H9 (cell line): ENCODE data around the gene TEX261. TPM values are rescaled to one million over a fixed set of nuclear protein-coding genes. Genes with fewer than 3 reads are reported as not detected.

ENCODE experiments used
- DNase-seq: peaks from one replicate; pipeline ENCODE4 v3.0.0-alpha.2; 2017
- H2AFZ ChIP-seq: one replicate; pipeline ENCODE4 v1.6.1; 2013; ENCODE audit warnings: mild to moderate bottlenecking, low read length, control low read depth, moderate library complexity
- H2AK5ac ChIP-seq: 2 replicates; pipeline ENCODE4 v1.6.1; 2013; ENCODE audit warnings: low read length, control low read depth, mixed read lengths; ENCODE audit not compliant: insufficient read length
- H2BK120ac ChIP-seq: one replicate; pipeline ENCODE4 v1.6.1; 2013; ENCODE audit warnings: low read depth, mild to moderate bottlenecking, low read length, control low read depth, inconsistent platforms; ENCODE audit not compliant: poor library complexity, severe bottlenecking
- H2BK12ac ChIP-seq: 2 replicates; pipeline ENCODE4 v1.6.1; 2013; ENCODE audit warnings: low read length, control low read depth, mixed read lengths, low read depth; ENCODE audit not compliant: insufficient read length
- H2BK15ac ChIP-seq: 2 replicates; pipeline ENCODE4 v1.6.1; 2013; ENCODE audit warnings: low read depth, low read length, control low read depth
- H2BK20ac ChIP-seq: one replicate; pipeline ENCODE4 v1.6.1; 2013; ENCODE audit warnings: low read depth, mild to moderate bottlenecking, low read length, control low read depth, inconsistent platforms; ENCODE audit not compliant: poor library complexity, severe bottlenecking
- H2BK5ac ChIP-seq: 2 replicates; pipeline ENCODE4 v1.6.1; 2013; ENCODE audit warnings: low read length, control low read depth, mixed read lengths; ENCODE audit not compliant: insufficient read length
- H3K14ac ChIP-seq: 2 replicates; pipeline ENCODE4 v1.6.1; 2013; ENCODE audit warnings: low read length, control low read depth; ENCODE audit not compliant: insufficient read depth
- H3K18ac ChIP-seq: 2 replicates; pipeline ENCODE4 v1.6.1; 2013; ENCODE audit warnings: low read depth, mild to moderate bottlenecking, mixed read lengths, low read length, control low read depth; ENCODE audit not compliant: insufficient read length
- H3K23ac ChIP-seq: 2 replicates; pipeline ENCODE4 v1.6.1; 2013; ENCODE audit warnings: low read length, control low read depth, mixed read lengths, low read depth; ENCODE audit not compliant: insufficient read length
- H3K23me2 ChIP-seq: 2 replicates; pipeline ENCODE4 v1.6.1; 2013; ENCODE audit warnings: low read depth, mild to moderate bottlenecking, mixed read lengths, low read length, control low read depth; ENCODE audit not compliant: insufficient read length, poor library complexity, severe bottlenecking
- H3K27ac ChIP-seq: 2 replicates; pipeline ENCODE4 v1.5.1; 2013; ENCODE audit warnings: low read length, control low read depth, mixed read lengths, low read depth; ENCODE audit not compliant: insufficient read length
- H3K27me3 ChIP-seq: 2 replicates; pipeline ENCODE4 v1.6.1; 2013; ENCODE audit warnings: low read length, control low read depth, inconsistent platforms; ENCODE audit not compliant: insufficient read depth
- H3K4ac ChIP-seq: 2 replicates; pipeline ENCODE4 v1.6.1; 2013; ENCODE audit warnings: low read depth, mild to moderate bottlenecking, control low read depth, inconsistent platforms, low read length, moderate library complexity
- H3K4me1 ChIP-seq: 2 replicates; pipeline ENCODE4 v1.6.1; 2013; ENCODE audit warnings: low read length, control low read depth, inconsistent platforms; ENCODE audit not compliant: insufficient read depth
- H3K4me2 ChIP-seq: 2 replicates; pipeline ENCODE4 v1.6.1; 2013; ENCODE audit warnings: low read length, control low read depth, mixed read lengths; ENCODE audit not compliant: insufficient read length, insufficient read depth
- H3K56ac ChIP-seq: 2 replicates; pipeline ENCODE4 v1.6.1; 2013; ENCODE audit warnings: low read depth, mild to moderate bottlenecking, mixed read lengths, low read length, control low read depth; ENCODE audit not compliant: insufficient read length
- H3K79me1 ChIP-seq: 2 replicates; pipeline ENCODE4 v1.6.1; 2013; ENCODE audit warnings: low read depth, mild to moderate bottlenecking, moderate library complexity, low read length, control low read depth, inconsistent platforms; ENCODE audit not compliant: insufficient read depth, poor library complexity, severe bottlenecking
- H3K79me2 ChIP-seq: 2 replicates; pipeline ENCODE4 v1.6.1; 2013; ENCODE audit warnings: low read length, control low read depth, inconsistent platforms; ENCODE audit not compliant: insufficient read depth
- H3K9ac ChIP-seq: 2 replicates; pipeline ENCODE4 v1.6.1; 2013; ENCODE audit warnings: low read length, control low read depth, mixed read lengths; ENCODE audit not compliant: insufficient read length; ENCODE audit errors: extremely low read depth
- H3K9me3 ChIP-seq: one replicate; pipeline ENCODE4 v1.6.1; 2013; ENCODE audit warnings: low read depth, low read length, inconsistent platforms; ENCODE audit not compliant: control insufficient read depth
- H3T11ph ChIP-seq: one replicate; pipeline ENCODE4 v1.6.1; 2013; ENCODE audit warnings: mild to moderate bottlenecking, low read length, control low read depth, inconsistent platforms
- H4K20me1 ChIP-seq: one replicate; pipeline ENCODE4 v1.6.1; 2013; ENCODE audit not compliant: control insufficient read depth, insufficient read length, insufficient read depth
- H4K5ac ChIP-seq: 2 replicates; pipeline ENCODE4 v1.6.1; 2013; ENCODE audit warnings: low read depth, mild to moderate bottlenecking, mixed read lengths, low read length, control low read depth; ENCODE audit not compliant: insufficient read length
- H4K8ac ChIP-seq: replicated peaks from 2 replicates; pipeline ENCODE4 v1.6.1; 2013; ENCODE audit warnings: low read length, control low read depth, mixed read lengths, low read depth; ENCODE audit not compliant: insufficient read length
- H4K91ac ChIP-seq: 2 replicates; pipeline ENCODE4 v1.6.1; 2013; ENCODE audit warnings: low read depth, mild to moderate bottlenecking, moderate library complexity, mixed read lengths, low read length, control low read depth; ENCODE audit not compliant: insufficient read length
- H3K27ac Mint-ChIP-seq, 3 experiments: 2 replicates in 2 of 3; 3 replicates in 1 of 3; pipeline ENCODE4 v1.8.0; 2020 to 2021; ENCODE audit warnings: mixed read lengths in 3 of 3, mild to moderate bottlenecking in 1 of 3, moderate library complexity in 1 of 3
- H3K27me3 Mint-ChIP-seq: 2 replicates; pipeline ENCODE4 v1.8.0; 2021; ENCODE audit warnings: low read depth, mild to moderate bottlenecking, moderate library complexity, mixed read lengths
- H3K36me3 Mint-ChIP-seq, 3 experiments: 2 replicates in 2 of 3; 3 replicates in 1 of 3; pipeline ENCODE4 v1.8.0; 2020 to 2021; ENCODE audit warnings: low read depth in 3 of 3, mixed read lengths in 3 of 3; ENCODE audit not compliant: insufficient read depth in 1 of 3
- H3K4me1 Mint-ChIP-seq, 2 experiments: 2 replicates each; pipeline ENCODE4 v1.8.0; 2020; ENCODE audit warnings: mixed read lengths in 2 of 2
- H3K4me3 Mint-ChIP-seq, 2 experiments: 2 replicates in 1 of 2; 3 replicates in 1 of 2; pipeline ENCODE4 v1.8.0; 2020 to 2021; ENCODE audit warnings: mild to moderate bottlenecking in 2 of 2, mixed read lengths in 2 of 2, moderate library complexity in 1 of 2
- H3K9me3 Mint-ChIP-seq, 2 experiments: 2 replicates in 1 of 2; 3 replicates in 1 of 2; pipeline ENCODE4 v1.8.0; 2020; ENCODE audit warnings: mild to moderate bottlenecking in 2 of 2, mixed read lengths in 2 of 2, moderate library complexity in 1 of 2
- WGBS: extraction: QIAGEN DNeasy Blood & Tissue Kit; methylation state at CpG from one replicate; pipeline ENCODE4 v1.1.7; 2013; ENCODE audit warnings: missing lambda C conversion rate, low lambda C conversion rate, mixed read lengths; ENCODE audit not compliant: insufficient read length; ENCODE audit errors: extremely low coverage; 5-methylcytosine and 5-hydroxymethylcytosine counted together
- total RNA-seq: library from RNA; stranded (reverse); gene quantifications from 2 replicates; pipeline ENCODE4 v1.2.1, GENCODE V29; 2021
- TF ChIP-seq, protein P1 (sequence below): fragments of 200-600 bp; sonication (generic); conservative IDR thresholded peaks from 3 replicates; pipeline ENCODE4 v1.8.0; 2021; ENCODE audit warnings: antibody characterized with exemption, mild to moderate bottlenecking

Gene TEX261
- total RNA-seq, 1 experiment from 2014 or later: 19.2 TPM

DNA sequence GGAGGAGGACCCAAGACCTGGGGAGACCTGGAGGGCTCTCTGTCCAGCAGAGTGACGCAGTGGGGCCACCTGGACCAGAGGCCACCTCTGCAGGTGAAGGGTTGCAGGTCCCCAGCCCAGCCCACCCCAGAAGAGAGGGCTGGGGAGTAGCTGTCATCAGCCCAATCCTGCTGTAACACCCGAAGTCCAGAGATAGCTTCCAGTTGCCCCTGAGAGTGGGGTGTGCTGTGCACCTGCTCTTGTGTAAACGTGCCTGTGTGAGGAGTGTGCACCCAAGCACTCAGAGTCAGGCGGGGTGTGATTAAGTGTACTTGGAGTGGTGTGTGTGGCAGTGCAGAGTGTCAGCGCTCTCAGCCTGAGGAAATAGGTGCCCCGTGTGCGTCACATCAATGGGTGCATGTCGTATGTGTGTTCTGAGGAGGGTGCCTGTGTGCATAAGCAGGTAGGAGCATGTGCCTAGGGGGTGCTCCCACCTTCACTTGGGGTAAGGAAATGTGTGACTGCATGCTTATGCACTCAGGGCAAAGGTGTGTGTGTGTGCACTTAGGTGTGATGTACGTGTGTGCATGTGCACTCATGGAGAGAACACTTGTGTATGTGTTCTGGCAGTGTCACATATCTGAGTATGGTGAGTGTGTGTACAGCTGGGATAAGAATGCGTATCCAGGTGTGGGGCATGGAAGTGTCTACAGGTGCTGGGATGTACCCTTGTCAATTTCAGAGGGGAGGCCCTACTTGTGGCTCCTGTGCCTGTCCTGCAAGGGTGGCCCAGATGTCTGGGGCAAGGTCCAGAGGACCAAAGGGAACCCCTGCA lies 58.3 kb downstream of the TEX261 start:
- Histone ChIP-seq H3K4ac (no peak overlapping the region), H3K4me2 (no peak overlapping the region), H3T11ph (no peak overlapping the region), H3K14ac (no peak overlapping the region), H3K79me2 (no peaks in the 10 kb centered on the region), H3K23me2 (peaks cover 4% of the 10 kb centered on the region), H2BK15ac (no peak overlapping the region), H2AFZ (no peak overlapping the region), H3K18ac (no peak overlapping the region), H4K5ac (no peak overlapping the region), H2BK12ac (no peak overlapping the region), H4K20me1 (no peaks in the 10 kb centered on the region), H3K9ac (no peak overlapping the region), H3K23ac (no peak overlapping the region), H2BK120ac (no peak overlapping the region), H4K91ac (no peak overlapping the region), H3K27ac (no peak overlapping the region), H2AK5ac (no peak overlapping the region), H3K27me3 (peaks cover 9% of the 10 kb centered on the region; the same call in 1 of the 2 replicates), H4K8ac (no peak overlapping the region), H2BK20ac (no peak overlapping the region), H2BK5ac (no peak overlapping the region), H3K56ac (no peak overlapping the region), H3K9me3 (no peaks in the 10 kb centered on the region), H3K79me1 (no peaks in the 10 kb centered on the region), H3K4me1 (peaks cover 9% of the 10 kb centered on the region; the same call in 1 of the 2 replicates)
- DNase-seq: peak; percentile 20
- Mint-ChIP-seq H3K27ac (no peak overlapping the region), H3K9me3 (no peaks in the 10 kb centered on the region; a peak in 2 of 5 replicates), H3K27me3 (peaks cover 67% of the 10 kb centered on the region), H3K36me3 (no peaks in the 10 kb centered on the region; a peak in 1 of 7 replicates), H3K4me3 (peak overlapping the region in 1 of 2 experiments; percentile 27; a peak in 1 of 5 replicates), H3K4me1 (peaks cover 37 to 61% of the 10 kb centered on the region in 2 experiments)
- no CpG with 5 or more reads among the region's 10 CpGs for WGBS
- TF ChIP-seq, protein P1, sequence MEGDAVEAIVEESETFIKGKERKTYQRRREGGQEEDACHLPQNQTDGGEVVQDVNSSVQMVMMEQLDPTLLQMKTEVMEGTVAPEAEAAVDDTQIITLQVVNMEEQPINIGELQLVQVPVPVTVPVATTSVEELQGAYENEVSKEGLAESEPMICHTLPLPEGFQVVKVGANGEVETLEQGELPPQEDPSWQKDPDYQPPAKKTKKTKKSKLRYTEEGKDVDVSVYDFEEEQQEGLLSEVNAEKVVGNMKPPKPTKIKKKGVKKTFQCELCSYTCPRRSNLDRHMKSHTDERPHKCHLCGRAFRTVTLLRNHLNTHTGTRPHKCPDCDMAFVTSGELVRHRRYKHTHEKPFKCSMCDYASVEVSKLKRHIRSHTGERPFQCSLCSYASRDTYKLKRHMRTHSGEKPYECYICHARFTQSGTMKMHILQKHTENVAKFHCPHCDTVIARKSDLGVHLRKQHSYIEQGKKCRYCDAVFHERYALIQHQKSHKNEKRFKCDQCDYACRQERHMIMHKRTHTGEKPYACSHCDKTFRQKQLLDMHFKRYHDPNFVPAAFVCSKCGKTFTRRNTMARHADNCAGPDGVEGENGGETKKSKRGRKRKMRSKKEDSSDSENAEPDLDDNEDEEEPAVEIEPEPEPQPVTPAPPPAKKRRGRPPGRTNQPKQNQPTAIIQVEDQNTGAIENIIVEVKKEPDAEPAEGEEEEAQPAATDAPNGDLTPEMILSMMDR: no peak

Other genes starting within 250 kb of the TEX261 start
- gene ADD2, start 226.7 kb downstream of the TEX261 start, total RNA-seq: 124 TPM in 2 replicates
- gene FIGLA, start 204.2 kb downstream of the TEX261 start, total RNA-seq: not detected in 2 replicates
- not detected in 2 replicates for gene CLEC4F, start 174.3 kb downstream of the TEX261 start, total RNA-seq
- not detected in 2 replicates for gene CD207, start 159.1 kb downstream of the TEX261 start, total RNA-seq
- gene VAX2, start 94.3 kb downstream of the TEX261 start, total RNA-seq: not detected in 2 replicates
- gene ATP6V1B1, start 59.0 kb downstream of the TEX261 start, total RNA-seq: not detected in 2 replicates
- 0.28 and 0.88 TPM in 2 replicates for gene ANKRD53, start 16.2 kb downstream of the TEX261 start, total RNA-seq
- 74.4 and 75.1 TPM in 2 replicates for gene NAGK, start 73.8 kb upstream of the TEX261 start, total RNA-seq
- gene MCEE, start 135.4 kb upstream of the TEX261 start, total RNA-seq: 12.5 and 13.7 TPM in 2 replicates
- gene MPHOSPH10, start 135.8 kb upstream of the TEX261 start, total RNA-seq: 42.1 and 45.6 TPM in 2 replicates
- 16.8 and 17.7 TPM in 2 replicates for gene PAIP2B, start 232.2 kb upstream of the TEX261 start, total RNA-seq